ENCODE results near the gene ZNF565.
A peak's percentile ranks its signal among the peaks of the same experiment; 100 is the strongest.

The ZNF565 gene
- long read RNA-seq, transcript ZNF565-201 (5 exons, 2,023 nt): major isoform, 17 of 33 reads
- long read RNA-seq, transcript ZNF565-207 (4 exons, 1,217 nt): minor isoform, 8 of 33 reads
- long read RNA-seq, partial matches to known transcripts: 0 of 33 reads
- long read RNA-seq, other reads (novel, unspliced or antisense): 8 of 33 reads

DNA sequence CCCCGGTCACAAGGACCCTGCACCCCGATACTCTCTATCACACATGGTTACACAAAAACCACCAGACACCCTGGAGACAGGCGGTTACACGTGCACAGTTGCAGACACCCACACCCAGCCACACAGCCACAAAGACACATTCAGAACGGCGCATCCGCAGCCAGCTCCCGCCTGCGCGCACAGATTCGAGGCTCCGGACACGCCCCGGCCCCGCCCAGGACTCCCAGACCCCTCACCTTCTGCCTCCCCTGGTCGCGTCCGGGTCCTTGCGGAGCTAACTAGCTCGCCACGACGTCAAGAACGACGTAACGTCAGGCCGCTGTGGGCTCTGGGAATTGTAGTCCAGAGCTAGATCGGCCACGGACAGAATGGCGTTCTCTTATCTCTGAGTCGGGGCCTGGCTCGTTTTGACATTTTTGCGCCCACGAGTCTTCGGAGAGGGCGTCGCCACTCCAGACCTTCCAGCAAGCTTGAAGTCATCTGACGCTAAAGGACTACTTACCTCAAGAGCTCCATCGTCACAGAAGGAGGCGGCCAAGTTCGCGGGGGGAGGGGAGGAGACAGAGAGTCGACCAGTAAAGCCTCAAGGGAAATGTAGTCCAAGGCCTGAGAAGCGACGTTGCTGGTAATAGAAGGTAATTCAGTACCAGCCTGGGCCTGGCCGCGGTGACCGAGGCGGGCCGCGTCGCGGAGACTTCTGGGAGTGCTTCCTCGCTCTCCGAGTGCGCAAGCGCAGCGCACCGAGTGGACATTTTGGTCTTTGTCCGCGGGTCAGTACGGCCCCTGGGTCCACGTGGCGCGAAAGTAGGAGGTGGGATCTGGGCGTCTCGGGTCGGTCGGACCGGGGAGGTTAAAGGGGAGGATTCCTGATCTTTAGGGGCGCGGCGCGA lies at the start of gene ZNF565, which contains the start of gene ZNF146:
TSS of gene ZNF565 (minus strand) at position 280 of the 890 bp plus-strand sequence. CDS start 12,680 bp downstream, outside the sequence.
TSS of gene ZNF146 (plus strand) at position 721 of the 890 bp plus-strand sequence. CDS start 21,335 bp downstream, outside the sequence.
- DNase-seq (ENCODE audit: low read depth in 1 of 2, low spot score in 1 of 2): peak; percentile 98 to 99
- no peaks in the 10 kb centered on the region for H3K27me3 ChIP-seq (ENCODE audit: insufficient read depth, poor library complexity, severe bottlenecking)
- TF ChIP-seq, protein P1, sequence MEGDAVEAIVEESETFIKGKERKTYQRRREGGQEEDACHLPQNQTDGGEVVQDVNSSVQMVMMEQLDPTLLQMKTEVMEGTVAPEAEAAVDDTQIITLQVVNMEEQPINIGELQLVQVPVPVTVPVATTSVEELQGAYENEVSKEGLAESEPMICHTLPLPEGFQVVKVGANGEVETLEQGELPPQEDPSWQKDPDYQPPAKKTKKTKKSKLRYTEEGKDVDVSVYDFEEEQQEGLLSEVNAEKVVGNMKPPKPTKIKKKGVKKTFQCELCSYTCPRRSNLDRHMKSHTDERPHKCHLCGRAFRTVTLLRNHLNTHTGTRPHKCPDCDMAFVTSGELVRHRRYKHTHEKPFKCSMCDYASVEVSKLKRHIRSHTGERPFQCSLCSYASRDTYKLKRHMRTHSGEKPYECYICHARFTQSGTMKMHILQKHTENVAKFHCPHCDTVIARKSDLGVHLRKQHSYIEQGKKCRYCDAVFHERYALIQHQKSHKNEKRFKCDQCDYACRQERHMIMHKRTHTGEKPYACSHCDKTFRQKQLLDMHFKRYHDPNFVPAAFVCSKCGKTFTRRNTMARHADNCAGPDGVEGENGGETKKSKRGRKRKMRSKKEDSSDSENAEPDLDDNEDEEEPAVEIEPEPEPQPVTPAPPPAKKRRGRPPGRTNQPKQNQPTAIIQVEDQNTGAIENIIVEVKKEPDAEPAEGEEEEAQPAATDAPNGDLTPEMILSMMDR (IDR thresholded peaks at IDR 0.05; ENCODE audit: insufficient read depth, low read length): no peak
- TF ChIP-seq, protein P2, sequence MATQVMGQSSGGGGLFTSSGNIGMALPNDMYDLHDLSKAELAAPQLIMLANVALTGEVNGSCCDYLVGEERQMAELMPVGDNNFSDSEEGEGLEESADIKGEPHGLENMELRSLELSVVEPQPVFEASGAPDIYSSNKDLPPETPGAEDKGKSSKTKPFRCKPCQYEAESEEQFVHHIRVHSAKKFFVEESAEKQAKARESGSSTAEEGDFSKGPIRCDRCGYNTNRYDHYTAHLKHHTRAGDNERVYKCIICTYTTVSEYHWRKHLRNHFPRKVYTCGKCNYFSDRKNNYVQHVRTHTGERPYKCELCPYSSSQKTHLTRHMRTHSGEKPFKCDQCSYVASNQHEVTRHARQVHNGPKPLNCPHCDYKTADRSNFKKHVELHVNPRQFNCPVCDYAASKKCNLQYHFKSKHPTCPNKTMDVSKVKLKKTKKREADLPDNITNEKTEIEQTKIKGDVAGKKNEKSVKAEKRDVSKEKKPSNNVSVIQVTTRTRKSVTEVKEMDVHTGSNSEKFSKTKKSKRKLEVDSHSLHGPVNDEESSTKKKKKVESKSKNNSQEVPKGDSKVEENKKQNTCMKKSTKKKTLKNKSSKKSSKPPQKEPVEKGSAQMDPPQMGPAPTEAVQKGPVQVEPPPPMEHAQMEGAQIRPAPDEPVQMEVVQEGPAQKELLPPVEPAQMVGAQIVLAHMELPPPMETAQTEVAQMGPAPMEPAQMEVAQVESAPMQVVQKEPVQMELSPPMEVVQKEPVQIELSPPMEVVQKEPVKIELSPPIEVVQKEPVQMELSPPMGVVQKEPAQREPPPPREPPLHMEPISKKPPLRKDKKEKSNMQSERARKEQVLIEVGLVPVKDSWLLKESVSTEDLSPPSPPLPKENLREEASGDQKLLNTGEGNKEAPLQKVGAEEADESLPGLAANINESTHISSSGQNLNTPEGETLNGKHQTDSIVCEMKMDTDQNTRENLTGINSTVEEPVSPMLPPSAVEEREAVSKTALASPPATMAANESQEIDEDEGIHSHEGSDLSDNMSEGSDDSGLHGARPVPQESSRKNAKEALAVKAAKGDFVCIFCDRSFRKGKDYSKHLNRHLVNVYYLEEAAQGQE (IDR thresholded peaks at IDR 0.05; ENCODE audit: insufficient replicate concordance, low read depth): peak; percentile 45
- TF ChIP-seq GABPA (IDR thresholded peaks at IDR 0.05; ENCODE audit: low read depth) (no peak), POLR2AphosphoS5 (IDR thresholded peaks at IDR 0.05; ENCODE audit: low read depth) (peak; percentile 90)
- peak within 1 kb of the TSS; percentile 93 for H3K27ac ChIP-seq (replicated peaks)
- H3K4me3 ChIP-seq (replicated peaks; ENCODE audit: insufficient read depth, low read length): peak within 1 kb of the TSS; percentile 76

DNA sequence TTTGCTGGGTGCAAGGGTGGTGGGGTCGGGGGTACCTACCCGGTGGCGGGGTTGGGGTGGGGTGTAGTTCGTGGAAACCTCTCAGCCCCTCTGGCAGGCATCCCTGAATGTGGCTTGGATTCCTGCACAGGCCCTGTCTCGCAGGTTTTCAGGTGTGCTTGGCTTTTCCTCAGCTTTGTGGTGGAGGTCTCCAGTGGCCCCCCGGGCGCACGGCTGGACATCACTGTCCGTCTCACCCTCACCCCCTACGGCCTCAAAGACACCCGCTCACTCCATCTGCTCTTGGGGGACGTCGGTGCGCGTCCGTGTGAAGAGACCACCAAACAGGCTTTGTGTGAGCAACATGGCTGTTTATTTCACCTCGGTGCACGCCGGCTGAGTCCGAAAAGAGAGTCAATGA lies 44.7 kb upstream of the ZNF565 start:
- no peak for DNase-seq (ENCODE audit: low read depth in 1 of 2, low spot score in 1 of 2)
- TF ChIP-seq, protein P1 (IDR thresholded peaks at IDR 0.05; ENCODE audit: insufficient read depth, low read length): no peak
- TF ChIP-seq SPI1 (IDR thresholded peaks at IDR 0.05; ENCODE audit: borderline replicate concordance, low read depth): no peak
- H3K4me3 ChIP-seq (replicated peaks; ENCODE audit: insufficient read depth, low read length): no peak overlapping the region
- no peaks in the 10 kb centered on the region for H3K27me3 ChIP-seq (ENCODE audit: insufficient read depth, poor library complexity, severe bottlenecking)
- H3K27ac ChIP-seq (replicated peaks): no peak overlapping the region

DNA sequence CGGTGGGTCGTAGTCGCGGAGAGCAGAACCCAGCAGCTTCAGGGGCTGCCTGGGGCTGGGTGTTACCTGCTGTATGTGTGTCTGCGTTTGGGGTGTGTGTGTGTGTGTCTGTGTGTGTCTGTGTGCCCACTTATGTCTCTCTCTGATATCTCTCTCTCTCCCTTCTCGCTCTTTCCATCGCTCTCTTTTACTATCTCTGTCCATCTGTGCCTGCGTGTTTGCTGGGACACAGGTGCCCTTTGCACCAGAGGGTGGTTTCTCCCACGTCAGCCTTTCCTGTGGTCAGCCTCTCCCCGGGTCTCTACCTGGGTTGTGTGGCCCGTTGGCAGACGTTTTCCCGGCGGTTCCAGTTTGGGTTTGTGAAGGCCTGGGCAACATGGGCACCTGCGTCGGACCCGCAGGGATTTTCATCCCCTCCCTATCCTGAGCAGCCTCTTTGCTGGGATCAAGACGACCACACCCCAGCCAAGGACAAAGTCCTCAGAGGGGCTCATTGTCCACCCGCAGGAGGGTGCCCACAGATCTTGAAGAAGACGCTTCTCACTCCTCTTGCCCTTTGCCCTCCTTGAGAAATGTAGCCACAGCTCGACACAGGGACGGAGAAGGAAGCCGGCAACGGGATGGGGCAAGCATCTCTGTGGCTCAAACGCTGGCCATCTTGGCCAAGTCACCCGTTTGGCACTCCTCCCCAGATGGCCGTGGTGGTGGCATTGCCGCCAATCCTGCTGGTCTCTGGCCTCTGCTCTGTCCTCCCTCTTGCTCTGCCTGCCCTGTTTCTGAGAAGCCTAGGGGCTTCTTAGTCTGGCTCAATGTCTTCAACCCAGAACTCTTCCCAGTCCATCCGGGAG lies 43.8 kb upstream of the ZNF565 start:
- DNase-seq (ENCODE audit: low read depth in 1 of 2, low spot score in 1 of 2): no peak
- H3K27ac ChIP-seq (replicated peaks): no peak overlapping the region
- no peak for TF ChIP-seq POLR2AphosphoS5 (IDR thresholded peaks at IDR 0.05; ENCODE audit: low read depth)
- TF ChIP-seq, protein P2 (IDR thresholded peaks at IDR 0.05; ENCODE audit: insufficient replicate concordance, low read depth): no peak
- TF ChIP-seq, protein P1 (IDR thresholded peaks at IDR 0.05; ENCODE audit: insufficient read depth, low read length): no peak
- TF ChIP-seq SPI1 (IDR thresholded peaks at IDR 0.05; ENCODE audit: borderline replicate concordance, low read depth): no peak
- TF ChIP-seq GABPA (IDR thresholded peaks at IDR 0.05; ENCODE audit: low read depth): no peak
- no peaks in the 10 kb centered on the region for H3K27me3 ChIP-seq (ENCODE audit: insufficient read depth, poor library complexity, severe bottlenecking)
- no peak overlapping the region for H3K4me3 ChIP-seq (replicated peaks; ENCODE audit: insufficient read depth, low read length)
